ENCODE results near the gene SMOC1.

SMOC1 gene

DNA sequence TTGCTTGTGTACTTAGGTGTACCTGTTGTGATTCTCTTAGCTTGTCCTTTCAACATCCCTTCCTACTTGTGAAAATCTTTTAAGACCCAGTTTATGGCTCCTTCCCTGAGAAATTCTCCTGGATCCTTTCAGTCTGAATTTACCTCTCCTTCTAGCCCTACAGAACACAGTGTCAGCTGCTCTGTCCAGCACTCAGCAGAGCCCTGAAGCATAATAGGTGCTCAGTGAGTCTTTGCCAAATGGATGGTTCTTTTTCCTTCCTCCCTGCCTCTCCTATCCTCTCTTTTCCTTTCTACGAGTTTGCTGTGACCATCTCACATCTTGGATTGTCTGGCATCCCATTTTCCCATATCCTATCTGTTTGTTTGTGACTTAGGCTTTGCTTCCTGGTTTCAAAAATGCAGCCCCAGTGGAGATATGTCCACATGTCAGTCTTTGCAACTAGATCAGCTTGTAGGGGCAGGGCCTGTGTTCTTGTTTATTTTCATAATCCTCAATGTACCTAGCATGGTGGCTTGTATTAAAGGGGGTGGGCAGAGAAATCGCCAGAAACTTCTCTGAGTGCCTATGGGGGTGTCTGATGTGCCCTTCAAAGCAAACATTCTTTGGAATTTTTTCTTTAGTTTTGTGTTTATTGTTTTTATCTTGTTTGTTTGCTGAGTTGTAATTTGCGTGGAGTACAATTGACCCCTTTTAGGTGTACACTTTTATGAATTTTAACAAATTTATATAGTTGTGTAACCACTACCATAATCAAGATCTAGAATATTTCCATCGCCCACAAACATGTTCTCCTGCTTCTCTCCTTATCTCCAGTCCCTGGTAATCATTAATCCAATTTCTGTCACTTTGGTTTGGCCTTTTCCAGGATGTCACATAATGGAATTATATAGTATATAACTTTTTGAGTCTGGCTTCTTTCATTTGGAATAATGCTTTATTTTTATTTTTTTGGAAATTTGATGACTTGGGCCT is 62.8 kb downstream of the SMOC1 start:
- DNase-seq (ENCODE audit: low read depth in 2 of 2) = no peak

- no peak for DNase-seq (ENCODE audit: low read depth in 2 of 2)
These were observed 64.0 kb downstream of the SMOC1 start for GRCh38 chr14:69943084-69943780.

DNA sequence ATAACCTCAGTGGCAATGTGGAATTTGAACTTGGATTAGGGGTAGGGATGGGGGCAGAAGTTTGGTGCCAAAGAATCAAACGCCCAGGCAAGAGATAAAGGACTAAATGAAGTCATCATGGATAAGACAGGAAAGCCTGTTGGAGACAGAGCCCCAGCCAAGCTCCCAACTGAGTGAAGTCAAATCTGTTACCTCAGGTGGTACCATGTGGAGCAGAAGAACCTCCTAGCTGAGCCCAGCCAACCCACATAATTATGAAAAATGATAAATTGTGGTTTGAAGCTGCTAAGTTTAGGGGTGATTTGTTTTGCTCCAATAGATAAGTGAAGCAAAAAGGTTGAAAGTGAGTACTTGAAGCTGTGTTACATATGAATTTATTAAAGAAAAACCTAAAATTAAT is 66.1 kb downstream of the SMOC1 start:
- no peak for DNase-seq (ENCODE audit: low read depth in 2 of 2)

DNA sequence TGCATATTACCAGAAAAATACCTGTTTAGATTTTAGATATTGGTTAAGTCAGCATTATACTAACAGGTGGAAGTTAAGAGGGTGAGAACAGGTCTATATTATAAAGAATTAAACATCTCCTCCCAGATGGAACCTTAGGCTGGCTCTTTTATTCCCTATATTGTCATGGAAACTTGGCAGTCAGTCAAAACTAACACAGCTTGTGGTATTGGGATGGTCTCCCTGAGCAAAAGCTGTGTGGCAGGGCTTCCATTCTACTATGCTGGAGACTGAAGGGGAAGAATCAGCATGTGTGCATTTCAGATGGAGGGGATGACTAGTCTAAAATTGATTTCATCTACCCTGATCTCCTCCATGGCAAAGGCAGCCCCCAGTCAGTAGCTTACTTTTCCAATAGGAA is 66.7 kb downstream of the SMOC1 start:
- DNase-seq (ENCODE audit: low read depth in 2 of 2) = no peak

- DNase-seq (ENCODE audit: low read depth in 2 of 2) = no peak
These were observed 69.1 kb downstream of the SMOC1 start for GRCh38 chr14:69948351-69948750.

DNA sequence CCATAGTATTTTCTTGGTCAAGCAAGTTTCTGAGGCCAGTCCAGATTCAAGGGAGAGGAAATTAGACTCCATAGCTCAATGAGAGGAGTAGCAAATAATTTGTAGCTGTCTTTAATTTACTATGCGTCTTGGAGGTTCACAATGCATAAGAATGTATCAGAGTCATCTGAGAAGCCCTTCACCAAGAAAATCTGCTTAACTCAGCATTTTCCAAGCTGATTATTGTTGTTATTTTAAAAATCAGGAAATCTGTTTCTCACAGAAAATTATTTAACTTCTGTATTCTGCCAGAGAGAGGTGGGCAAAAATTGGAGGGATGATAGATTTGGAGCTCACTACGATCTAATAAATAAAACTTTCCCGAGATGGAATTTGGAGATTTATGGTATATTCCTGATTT is 72.0 kb downstream of the SMOC1 start:
- no peak for DNase-seq (ENCODE audit: low read depth in 2 of 2)

GRCh38 chr14:69951935-69952334 is 72.7 kb downstream of the SMOC1 start:
- no peak for DNase-seq (ENCODE audit: low read depth in 2 of 2)

DNA sequence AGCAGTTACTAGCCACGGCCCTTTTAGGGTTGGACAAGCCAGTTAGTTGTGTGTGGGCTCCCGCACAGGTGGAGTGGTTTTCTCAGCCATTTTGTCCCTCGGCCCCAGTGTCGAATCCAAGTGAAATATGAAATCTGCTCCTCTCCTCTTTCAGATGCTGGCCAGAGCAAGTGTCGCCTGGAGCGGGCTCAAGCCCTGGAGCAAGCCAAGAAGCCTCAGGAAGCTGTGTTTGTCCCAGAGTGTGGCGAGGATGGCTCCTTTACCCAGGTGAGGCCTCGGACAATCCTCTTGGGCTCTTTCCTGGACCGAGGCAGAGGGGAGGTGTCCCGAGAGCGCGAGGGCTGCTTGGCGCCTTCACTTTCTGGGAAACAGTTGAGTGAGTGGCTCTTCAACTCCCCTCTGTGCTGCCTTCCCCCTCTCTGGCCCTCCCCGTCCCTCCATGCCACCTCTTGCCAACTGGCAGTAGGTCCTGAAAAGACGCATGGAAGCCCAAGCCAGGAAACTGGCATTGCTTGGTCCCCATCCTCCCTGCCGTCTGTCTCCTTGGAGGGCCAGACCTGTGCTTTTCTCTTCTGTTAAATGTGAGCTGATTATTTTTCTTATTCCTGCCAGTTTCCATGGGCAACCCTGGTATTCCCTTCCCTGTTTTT is 74.2 kb downstream of the SMOC1 start:
- DNase-seq (ENCODE audit: low read depth in 2 of 2) = no peak

DNA sequence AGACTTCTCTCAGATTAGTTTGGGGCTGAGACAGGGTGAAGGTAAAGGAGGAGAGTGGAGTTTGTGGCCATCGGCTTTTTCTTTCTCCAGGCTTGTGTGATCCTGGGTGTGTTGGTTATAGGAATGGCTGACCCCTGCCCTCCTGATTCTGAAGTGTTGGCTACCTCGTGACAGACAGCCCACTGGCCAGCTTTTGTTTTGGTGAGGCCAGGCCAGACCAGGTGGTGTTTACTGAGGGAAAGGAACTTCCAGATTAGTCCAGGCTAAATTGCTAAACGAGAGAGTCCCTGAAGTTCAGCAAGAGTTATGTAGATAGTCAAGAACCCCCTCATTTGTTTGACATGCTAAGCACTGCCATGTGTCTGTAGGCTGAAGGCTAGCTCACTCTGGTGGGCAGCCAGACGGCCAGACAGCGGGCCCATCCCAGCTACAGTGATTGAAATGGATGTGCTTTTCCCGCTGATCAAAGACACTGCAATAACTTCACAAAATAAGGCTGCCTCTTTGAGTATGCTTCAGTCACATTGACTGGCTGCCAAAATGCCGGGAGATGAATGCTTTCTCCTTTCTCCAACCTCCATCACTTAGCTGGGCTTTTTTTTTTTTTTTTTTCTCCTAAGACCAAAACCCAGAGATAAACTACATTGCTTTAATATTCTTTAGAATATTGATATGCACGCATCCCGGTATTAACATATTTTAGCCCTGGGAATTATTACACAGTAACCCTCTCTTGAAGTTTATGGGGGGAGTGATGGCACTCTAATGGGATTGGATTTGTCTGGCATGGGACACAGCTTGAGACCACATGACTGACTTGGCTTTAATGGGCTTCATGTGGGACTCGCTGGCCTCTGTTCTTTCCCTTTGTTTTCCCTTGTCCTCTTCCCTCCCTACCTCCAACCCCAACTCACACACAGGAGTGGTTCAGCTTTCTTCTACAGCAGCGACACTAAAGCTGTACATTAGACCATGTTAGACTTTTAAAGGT is 76.9 kb downstream of the SMOC1 start:
- no peak for DNase-seq (ENCODE audit: low read depth in 2 of 2)

DNA sequence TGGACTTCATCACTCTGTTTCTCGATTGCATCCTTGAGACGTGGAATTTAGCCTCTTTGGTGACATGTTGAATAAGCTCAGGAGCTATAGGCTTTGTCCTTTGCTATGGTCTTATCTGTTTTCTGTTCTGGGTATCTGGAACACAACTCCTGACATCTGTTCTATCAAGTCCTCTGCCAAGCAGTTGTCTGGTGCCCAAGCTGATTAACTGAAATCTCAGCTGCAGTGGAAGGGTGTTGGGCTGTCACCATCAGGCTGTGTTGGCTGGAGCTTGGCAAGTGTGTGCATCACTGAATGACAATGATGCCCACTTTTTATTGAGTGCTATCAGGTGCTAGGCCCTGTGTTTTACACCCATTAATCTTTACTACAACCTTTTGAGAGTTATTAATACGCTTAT is 77.8 kb downstream of the SMOC1 start:
- DNase-seq (ENCODE audit: low read depth in 2 of 2) = no peak

DNA sequence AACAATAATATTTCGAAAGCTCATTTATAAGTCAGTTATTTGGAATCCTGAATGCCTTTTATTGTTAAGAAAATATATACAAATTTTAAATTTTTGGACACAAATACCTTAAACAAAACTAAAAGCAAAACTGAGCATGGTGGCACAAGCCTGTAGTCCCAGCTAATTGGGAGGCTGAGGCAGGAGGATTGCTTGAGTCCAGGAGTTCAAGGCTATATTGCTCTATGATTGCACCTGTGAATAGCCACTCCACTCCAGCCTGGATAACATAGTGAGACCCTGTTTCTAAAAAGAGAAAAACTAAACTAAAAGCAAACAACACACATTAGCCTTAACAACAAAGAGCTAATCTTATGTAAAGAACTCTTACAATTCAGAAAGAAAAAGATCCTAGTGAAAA is 78.8 kb downstream of the SMOC1 start:
- no peak for DNase-seq (ENCODE audit: low read depth in 2 of 2)

- DNase-seq (ENCODE audit: low read depth in 2 of 2) = no peak
These were observed 79.9 kb downstream of the SMOC1 start for GRCh38 chr14:69959136-69959535.

DNA sequence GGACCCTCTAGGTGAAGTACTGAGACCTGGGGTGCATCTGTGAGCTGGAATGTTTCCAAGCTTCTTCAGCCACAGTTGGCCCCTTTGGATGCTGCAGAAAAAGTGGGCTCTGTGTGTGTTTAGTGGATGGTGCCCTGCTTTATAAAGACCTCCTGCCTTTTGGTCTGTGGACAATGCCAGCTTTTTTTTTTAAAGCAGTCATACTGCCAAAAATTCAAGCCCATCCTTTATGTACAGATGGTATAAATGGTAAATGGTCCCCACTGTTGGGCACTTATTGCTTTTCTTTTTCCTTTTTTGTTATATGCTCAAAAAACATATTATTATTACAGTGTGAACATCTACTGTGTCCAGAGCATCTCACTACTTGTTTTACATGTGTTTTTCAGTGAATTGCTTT is 81.1 kb downstream of the SMOC1 start:
- DNase-seq (ENCODE audit: low read depth in 2 of 2) = no peak

DNA sequence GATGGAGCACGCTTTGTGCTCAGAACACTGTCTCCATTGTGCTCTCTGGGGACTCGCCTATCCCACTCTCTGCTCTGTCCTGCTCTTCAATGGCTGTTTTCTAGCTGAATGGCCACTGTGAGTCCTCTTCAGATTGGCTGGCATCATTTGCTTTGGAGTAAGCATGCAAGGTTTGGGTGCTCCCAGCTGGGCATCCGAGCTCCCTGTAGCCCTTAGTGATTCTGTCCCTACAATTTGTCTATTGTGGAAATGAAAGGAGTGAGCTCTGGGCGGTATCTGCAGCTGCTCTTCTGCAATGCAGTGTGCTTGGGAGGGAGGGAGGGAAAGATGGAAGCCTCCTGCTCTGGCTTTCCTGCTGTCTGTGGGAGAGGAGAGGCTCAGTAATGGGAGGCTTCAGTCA is 84.8 kb downstream of the SMOC1 start:
- DNase-seq (ENCODE audit: low read depth in 2 of 2) = no peak

- DNase-seq (ENCODE audit: low read depth in 2 of 2) = no peak
These were observed 85.6 kb downstream of the SMOC1 start for GRCh38 chr14:69964841-69965240.

- no peak for DNase-seq (ENCODE audit: low read depth in 2 of 2)
These were observed 88.9 kb downstream of the SMOC1 start for GRCh38 chr14:69968132-69968531.

DNA sequence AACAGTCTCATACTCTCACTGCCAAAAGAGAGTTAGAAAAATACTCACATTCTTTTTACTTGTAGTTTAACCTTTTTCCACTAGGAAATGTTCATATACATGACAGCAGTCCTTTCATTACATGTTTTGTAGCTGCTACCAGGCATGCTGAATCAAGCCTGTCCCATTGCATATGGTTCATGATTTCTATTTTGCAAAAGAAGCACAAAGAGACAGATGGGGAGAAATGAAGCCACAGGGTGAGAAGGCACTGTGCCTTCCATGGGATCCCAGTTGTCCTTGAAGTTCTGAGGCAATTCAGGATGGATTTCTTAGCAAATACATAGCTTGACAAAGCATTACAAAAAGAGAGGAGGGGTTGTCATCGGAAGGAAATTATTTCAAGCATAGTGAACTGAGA is 89.5 kb downstream of the SMOC1 start:
- no peak for DNase-seq (ENCODE audit: low read depth in 2 of 2)

GRCh38 chr14:69972755-69973154 is 93.5 kb downstream of the SMOC1 start:
- DNase-seq (ENCODE audit: low read depth in 2 of 2) = no peak

GRCh38 chr14:69973846-69974245 is 94.6 kb downstream of the SMOC1 start:
- no peak for DNase-seq (ENCODE audit: low read depth in 2 of 2)

DNA sequence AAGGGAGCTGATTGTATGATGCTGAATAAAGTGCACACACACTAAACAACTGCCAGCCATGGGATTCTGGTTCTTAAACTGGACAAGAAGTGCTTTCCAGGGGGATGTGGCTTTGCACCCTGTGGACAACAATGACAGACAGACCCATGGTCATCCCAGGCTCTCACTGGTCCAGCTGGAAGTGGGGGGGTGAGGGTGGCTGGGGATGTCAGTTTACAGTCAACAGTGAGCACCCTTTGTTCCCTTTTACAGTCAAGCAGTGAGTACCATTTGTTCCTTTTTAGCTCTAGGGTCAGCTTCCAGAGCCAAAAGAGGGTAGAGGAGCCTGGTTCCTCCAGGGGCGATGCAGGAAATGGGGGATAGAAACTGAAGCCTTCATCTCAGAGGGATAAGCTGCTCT is 100.7 kb downstream of the SMOC1 start:
- DNase-seq (ENCODE audit: low read depth in 2 of 2) = no peak

All from stimulated activated CD8-positive, alpha-beta memory T cell treated with anti-CD3 and anti-CD28 coated beads, Interleukin-2, amount 100 ng/mL, for 1 hour (primary cell).